Thyroid gland (tissue), 4 donors: ENCODE results near the gene WDR89. TPM values are rescaled to one million over a fixed set of nuclear protein-coding genes. Genes with fewer than 3 reads are reported as not detected.

Source experiments
- DNase-seq, 2 donors: peaks; one replicate each; pipeline ENCODE4 v3.0.0-alpha.2; 2019
- H3K27ac ChIP-seq, 3 donors: fragments of 200-600 bp; sonication (generic); 1 replicate in 2 of 3; 2 replicates in 1 of 3; pipeline ENCODE4 v1.5.1; 2016 to 2019; ENCODE audit warnings: mild to moderate bottlenecking in 1 of 3, moderate library complexity in 1 of 3
- H3K27me3 ChIP-seq: fragments of 200-600 bp; sonication (generic); one replicate; pipeline ENCODE4 v1.5.1; 2019
- H3K36me3 ChIP-seq, 2 donors: fragments of 200-600 bp; sonication (generic); one replicate each; pipeline ENCODE4 v1.5.1; 2016 to 2019
- H3K4me1 ChIP-seq, 2 donors: fragments of 200-600 bp; sonication (generic); one replicate each; pipeline ENCODE4 v1.5.1; 2017 to 2019
- H3K4me3 ChIP-seq, 3 donors: fragments of 200-600 bp; sonication (generic); replicated peaks in 1 of 3; 1 replicate in 2 of 3; 2 replicates in 1 of 3; pipeline ENCODE4 v1.5.1; 2016; ENCODE audit warnings: mild to moderate bottlenecking in 1 of 3
- H3K9me3 ChIP-seq: fragments of 200-600 bp; sonication (generic); one replicate; pipeline ENCODE4 v1.5.1; 2017
- POLR2A ChIP-seq, 2 donors: fragments of 450-650 bp; IDR thresholded peaks; one replicate each; pipeline ENCODE4 v1.6.1; 2017; ENCODE audit warnings: antibody characterized with exemption in 2 of 2, mild to moderate bottlenecking in 2 of 2, moderate library complexity in 1 of 2
- WGBS, 2 donors: methylation state at CpG; one replicate each; pipeline ENCODE4 v1.1.5; 2017; 5-methylcytosine and 5-hydroxymethylcytosine counted together
- intact Hi-C: fragments of 100-400 bp; cut with DNase I; formaldehyde crosslinking; loops from one replicate; pipeline ENCODE4 v1.15.1; 2023
- total RNA-seq, 4 donors: library from RNA; depleted of rRNA; stranded (reverse); fragments of >200 nt; gene quantifications; one replicate each; pipeline ENCODE4 v1.2.3, GENCODE V29; 2016
- TF ChIP-seq, protein P1 (sequence below), 6 experiments: fragments of 200-600 bp in 3 of 6; fragments of 450-650 bp in 3 of 6; sonication (generic) in 3 of 6; IDR thresholded peaks; one replicate each; pipeline ENCODE4 v1.5.1; 2016 to 2019; ENCODE audit warnings: antibody characterized with exemption in 6 of 6, mild to moderate bottlenecking in 2 of 6, inconsistent platforms in 1 of 6, moderate library complexity in 1 of 6

The WDR89 gene
- total RNA-seq, 4 donors from 2014 or later, result 9.4 to 15.0 (median 13.5) TPM

DNA sequence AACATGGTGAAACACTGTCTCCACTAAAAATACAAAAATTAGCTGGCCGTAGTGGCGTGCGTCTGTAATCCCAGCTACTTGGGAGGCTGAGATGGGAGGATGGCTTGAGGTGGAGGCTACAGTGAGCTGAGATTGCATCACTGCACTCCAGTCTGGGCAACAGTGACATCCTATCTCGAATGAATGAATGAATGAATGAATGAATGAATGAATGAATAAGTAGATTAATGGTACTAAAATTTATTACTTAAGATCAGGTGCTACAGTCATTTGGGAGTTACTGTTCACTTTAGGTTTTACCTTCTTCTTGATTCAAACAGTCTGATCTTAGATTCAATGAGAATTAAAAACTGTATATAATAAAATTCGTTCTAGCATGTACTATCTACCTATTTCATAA lies 31.6 kb upstream of the WDR89 start:
- WGBS, 2 donors, result 85 to 87% methylated on average over 5 of the region's 5 CpGs
- Histone ChIP-seq H3K9me3 (no peaks in the 10 kb centered on the region), H3K4me3 (no peak overlapping the region), H3K4me1 (peaks cover 0 to 3% of the 10 kb centered on the region in 2 donors), H3K36me3 (no peaks in the 10 kb centered on the region), H3K27ac (no peak overlapping the region), H3K27me3 (no peaks in the 10 kb centered on the region)
- intact Hi-C loops, result no loop called here
- TF ChIP-seq, protein P1, sequence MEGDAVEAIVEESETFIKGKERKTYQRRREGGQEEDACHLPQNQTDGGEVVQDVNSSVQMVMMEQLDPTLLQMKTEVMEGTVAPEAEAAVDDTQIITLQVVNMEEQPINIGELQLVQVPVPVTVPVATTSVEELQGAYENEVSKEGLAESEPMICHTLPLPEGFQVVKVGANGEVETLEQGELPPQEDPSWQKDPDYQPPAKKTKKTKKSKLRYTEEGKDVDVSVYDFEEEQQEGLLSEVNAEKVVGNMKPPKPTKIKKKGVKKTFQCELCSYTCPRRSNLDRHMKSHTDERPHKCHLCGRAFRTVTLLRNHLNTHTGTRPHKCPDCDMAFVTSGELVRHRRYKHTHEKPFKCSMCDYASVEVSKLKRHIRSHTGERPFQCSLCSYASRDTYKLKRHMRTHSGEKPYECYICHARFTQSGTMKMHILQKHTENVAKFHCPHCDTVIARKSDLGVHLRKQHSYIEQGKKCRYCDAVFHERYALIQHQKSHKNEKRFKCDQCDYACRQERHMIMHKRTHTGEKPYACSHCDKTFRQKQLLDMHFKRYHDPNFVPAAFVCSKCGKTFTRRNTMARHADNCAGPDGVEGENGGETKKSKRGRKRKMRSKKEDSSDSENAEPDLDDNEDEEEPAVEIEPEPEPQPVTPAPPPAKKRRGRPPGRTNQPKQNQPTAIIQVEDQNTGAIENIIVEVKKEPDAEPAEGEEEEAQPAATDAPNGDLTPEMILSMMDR (IDR thresholded peaks at IDR 0.05), result no peak
- no peak for TF ChIP-seq POLR2A (IDR thresholded peaks at IDR 0.05)
- no peak for DNase-seq

- DNase-seq, result no peak
- intact Hi-C loops, result no loop called here
- H3K27me3 ChIP-seq, result no peaks in the 10 kb centered on the region
- 55 to 57% methylated on average over 7 of the region's 7 CpGs for WGBS, 2 donors
- H3K36me3 ChIP-seq, result no peaks in the 10 kb centered on the region
- no peak overlapping the region for H3K4me3 ChIP-seq
- no peaks in the 10 kb centered on the region for H3K9me3 ChIP-seq
- no peak overlapping the region for H3K27ac ChIP-seq
- H3K4me1 ChIP-seq, result peaks cover 0 to 3% of the 10 kb centered on the region in 2 donors
- no peak for TF ChIP-seq POLR2A (IDR thresholded peaks at IDR 0.05)
- TF ChIP-seq, protein P1 (IDR thresholded peaks at IDR 0.05), result no peak
Measured at GRCh38 chr14:63672417-63673180, 30.9 kb upstream of the WDR89 start.

DNA sequence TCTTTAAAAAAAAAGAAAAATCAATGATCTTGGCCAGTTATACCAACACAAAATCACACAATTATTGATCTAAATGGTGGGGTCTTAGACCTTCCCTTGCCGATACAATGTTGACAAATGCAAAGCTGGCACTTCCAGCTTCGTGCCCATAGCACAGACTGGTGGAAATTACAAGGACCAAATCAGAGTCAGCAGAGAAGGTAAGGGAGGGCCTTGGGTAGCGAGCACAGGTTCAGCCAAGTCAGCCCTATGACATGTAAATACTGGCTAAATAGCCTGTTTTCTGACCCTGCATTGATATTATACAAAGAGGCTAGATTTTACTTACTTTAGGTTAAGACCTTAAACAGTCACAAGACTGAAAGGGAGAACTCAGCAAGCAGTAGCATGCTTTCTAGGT lies 30.3 kb upstream of the WDR89 start:
- H3K4me3 ChIP-seq, result no peak overlapping the region
- H3K9me3 ChIP-seq, result no peaks in the 10 kb centered on the region
- 84 to 94% methylated on average over 3 of the region's 3 CpGs for WGBS, 2 donors
- H3K36me3 ChIP-seq, result no peaks in the 10 kb centered on the region
- no peak overlapping the region for H3K27ac ChIP-seq
- peaks cover 0 to 3% of the 10 kb centered on the region in 2 donors for H3K4me1 ChIP-seq
- no peak for TF ChIP-seq POLR2A (IDR thresholded peaks at IDR 0.05)
- TF ChIP-seq, protein P1 (IDR thresholded peaks at IDR 0.05), result no peak
- intact Hi-C loops, result no loop called here
- DNase-seq, result no peak
- no peaks in the 10 kb centered on the region for H3K27me3 ChIP-seq

DNA sequence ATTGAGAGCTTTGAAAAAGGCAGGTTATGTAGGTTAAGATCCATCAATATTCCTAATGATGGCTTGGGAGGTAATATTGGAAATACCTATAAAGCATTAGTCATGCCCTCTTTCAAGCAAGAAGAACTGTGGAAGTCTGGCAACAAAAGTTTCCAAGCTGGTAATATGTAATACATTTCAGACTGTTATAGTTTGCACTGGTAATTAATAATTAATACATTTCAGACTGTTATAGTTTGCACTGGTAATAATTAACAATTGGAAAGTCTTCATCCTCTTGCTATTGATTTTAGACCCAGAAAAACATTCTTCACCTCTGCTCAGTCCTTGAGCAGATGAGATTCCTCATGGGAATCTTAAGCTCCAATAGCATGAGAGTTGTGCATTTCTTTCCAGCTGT lies 29.0 kb upstream of the WDR89 start:
- no peaks in the 10 kb centered on the region for H3K27me3 ChIP-seq
- H3K4me3 ChIP-seq, result no peak overlapping the region
- H3K4me1 ChIP-seq, result peaks cover 0 to 3% of the 10 kb centered on the region in 2 donors
- no peaks in the 10 kb centered on the region for H3K9me3 ChIP-seq
- no peak overlapping the region for H3K27ac ChIP-seq
- DNase-seq, result no peak
- TF ChIP-seq, protein P1 (IDR thresholded peaks at IDR 0.05), result no peak
- no peak for TF ChIP-seq POLR2A (IDR thresholded peaks at IDR 0.05)
- H3K36me3 ChIP-seq, result no peaks in the 10 kb centered on the region
- intact Hi-C loops, result no loop called here

- no peaks in the 10 kb centered on the region for H3K36me3 ChIP-seq
- TF ChIP-seq, protein P1 (IDR thresholded peaks at IDR 0.05), result no peak
- no peak for TF ChIP-seq POLR2A (IDR thresholded peaks at IDR 0.05)
- intact Hi-C loops, result no loop called here
- H3K27ac ChIP-seq, result no peak overlapping the region
- no peak for DNase-seq
- H3K4me1 ChIP-seq, result peaks cover 5 to 7% of the 10 kb centered on the region in 2 donors
- no peaks in the 10 kb centered on the region for H3K27me3 ChIP-seq
- no peak overlapping the region for H3K4me3 ChIP-seq
- WGBS, 2 donors, result 79 to 80% methylated on average over 1 of the region's 1 CpG
- H3K9me3 ChIP-seq, result no peaks in the 10 kb centered on the region
Measured at GRCh38 chr14:63666335-63666734, 24.7 kb upstream of the WDR89 start.
